HCT116 (cell line): ENCODE measurements around the gene SNX2.

ENCODE experiments used
- CTCF ChIP-seq, 3 experiments: fragments of 200-600 bp in 1 of 3; sonication (generic) in 1 of 3; IDR thresholded peaks in 2 of 3; conservative IDR thresholded peaks in 1 of 3; 2 replicates each; pipeline ENCODE4 v1.5.1; 2012 to 2017; ENCODE audit warnings: low read depth in 2 of 3, low read length in 2 of 3, antibody characterized with exemption in 1 of 3, borderline replicate concordance in 1 of 3, control low read depth in 1 of 3, mild to moderate bottlenecking in 1 of 3, mixed read lengths in 1 of 3, mixed run types in 1 of 3, moderate library complexity in 1 of 3; ENCODE audit not compliant: insufficient read depth in 1 of 3
- EZH2 ChIP-seq: fragments of 200-600 bp; sonication (generic); IDR thresholded peaks from 2 replicates; pipeline ENCODE4 v1.6.1; 2017; ENCODE audit warnings: antibody characterized with exemption, mixed run types
- EZH2phosphoT487 ChIP-seq: fragments of 200-600 bp; IDR thresholded peaks from 2 replicates; pipeline ENCODE4 v1.6.1; 2018; ENCODE audit warnings: antibody characterized with exemption, borderline replicate concordance
- JUND ChIP-seq: IDR thresholded peaks from 2 replicates; pipeline ENCODE4 v1.6.1; 2012
- POLR2A ChIP-seq: IDR thresholded peaks from 2 replicates; pipeline ENCODE4 v1.7.0; 2011; ENCODE audit warnings: borderline replicate concordance; ENCODE audit not compliant: insufficient read depth, insufficient read length; ENCODE audit errors: extremely low read depth
- POLR2AphosphoS5 ChIP-seq: IDR thresholded peaks from 2 replicates; pipeline ENCODE4 v1.6.1; 2011; ENCODE audit warnings: mild to moderate bottlenecking, low read depth, low read length, moderate library complexity
- RAD21 ChIP-seq: IDR thresholded peaks from 2 replicates; pipeline ENCODE4 v1.6.1; 2012; ENCODE audit warnings: low read depth, mild to moderate bottlenecking
- SP1 ChIP-seq: IDR thresholded peaks from 2 replicates; pipeline ENCODE4 v1.6.1; 2012; ENCODE audit warnings: low read depth
- YY1 ChIP-seq: IDR thresholded peaks from 2 replicates; pipeline ENCODE4 v1.6.1; 2011; ENCODE audit warnings: low read length, low read depth, moderate library complexity, mild to moderate bottlenecking; ENCODE audit not compliant: insufficient replicate concordance; ENCODE audit errors: extremely low read depth
- ZNF274 ChIP-seq: fragments of 200-500 bp; sonication (Bioruptor generic); IDR thresholded peaks from 2 replicates; pipeline ENCODE4 v1.6.1; 2014; ENCODE audit warnings: mild to moderate bottlenecking, low read depth, low read length, inconsistent platforms
- TF ChIP-seq, protein P1 (sequence below): IDR thresholded peaks from 2 replicates; pipeline ENCODE4 v1.6.1; 2012

DNA sequence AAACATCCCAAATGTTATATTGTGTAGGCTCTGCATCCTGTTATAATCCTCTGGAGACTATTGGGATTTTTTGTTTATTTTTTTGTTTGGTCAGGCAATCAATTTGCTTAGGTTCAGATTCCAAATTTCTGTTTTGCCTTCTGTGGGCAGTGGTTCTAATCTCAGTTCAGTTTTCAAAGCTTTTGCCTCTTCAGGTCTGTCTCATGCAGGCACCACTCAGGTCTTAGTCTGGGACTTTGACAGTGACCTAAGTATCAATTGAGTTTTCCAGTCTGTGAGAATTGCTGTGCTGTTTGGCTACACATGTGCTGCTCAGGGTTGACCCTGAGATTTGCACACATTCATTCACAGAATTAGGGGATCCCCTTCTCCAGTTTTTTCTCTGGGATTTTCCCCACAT lies 14.1 kb downstream of the SNX2 start:
- TF ChIP-seq CTCF (IDR thresholded peaks at IDR 0.05 in 2 of 3, conservative IDR thresholded peaks at IDR 0.05 in 1 of 3; ENCODE audit: borderline replicate concordance in 1 of 3, insufficient read depth in 1 of 3, low read depth in 2 of 3, low read length in 2 of 3) = no peak
- TF ChIP-seq RAD21 = no peak
- TF ChIP-seq, protein P1, sequence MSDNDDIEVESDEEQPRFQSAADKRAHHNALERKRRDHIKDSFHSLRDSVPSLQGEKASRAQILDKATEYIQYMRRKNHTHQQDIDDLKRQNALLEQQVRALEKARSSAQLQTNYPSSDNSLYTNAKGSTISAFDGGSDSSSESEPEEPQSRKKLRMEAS = no peak
- TF ChIP-seq POLR2A = no peak
- TF ChIP-seq YY1 = no peak
- no peak for TF ChIP-seq EZH2phosphoT487
- TF ChIP-seq EZH2 = no peak
- TF ChIP-seq JUND = no peak
- no peak for TF ChIP-seq POLR2AphosphoS5
- no peak for TF ChIP-seq SP1
- no peak for TF ChIP-seq ZNF274
